Measurements from ENCODE around the gene BMPR1A. TPM values are rescaled to one million over a fixed set of nuclear protein-coding genes. Genes with fewer than 3 reads are reported as not detected.

The BMPR1A gene
- total RNA-seq, 2 donors from 2014 or later: 69.4 to 96.4 TPM

DNA sequence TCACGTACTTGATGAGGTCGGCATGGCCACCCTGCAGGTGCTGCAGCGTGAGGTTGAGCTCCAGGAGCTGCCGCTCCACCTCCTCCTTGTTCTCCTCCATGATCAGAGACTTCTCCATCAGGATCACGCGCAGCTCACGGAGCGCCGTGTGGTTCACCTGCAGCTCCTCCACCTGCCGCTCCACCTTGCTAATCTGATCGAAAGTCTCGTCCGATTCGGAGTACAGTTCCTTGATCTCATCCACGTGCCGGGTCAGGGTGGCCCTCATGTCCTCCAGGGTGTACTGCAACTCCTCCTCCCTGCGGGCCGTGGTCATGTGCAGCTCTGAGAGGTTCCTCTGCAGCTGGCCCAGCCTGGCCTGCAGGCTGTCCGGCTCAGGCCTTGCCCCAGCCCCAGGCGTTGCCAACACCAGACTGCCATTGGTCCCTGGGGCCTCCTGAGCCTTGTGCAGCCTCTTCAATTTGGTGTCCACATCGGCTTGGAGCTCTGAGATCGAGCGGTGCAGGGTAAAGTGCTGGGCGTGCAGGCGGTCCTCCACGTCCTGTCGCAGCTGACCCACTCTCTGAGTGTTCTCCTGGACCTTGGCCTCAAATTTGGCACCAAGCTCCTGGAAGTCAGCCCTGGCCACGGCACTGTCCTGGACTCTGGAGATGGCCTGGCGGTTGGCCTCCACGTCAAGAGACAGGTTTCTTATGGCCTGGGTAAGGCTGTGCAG lies 187.1 kb downstream of the BMPR1A start:
- Histone ChIP-seq H3K4me3 (ENCODE audit: low read length) (no peak overlapping the region), H3K36me3 (ENCODE audit: control insufficient read depth, insufficient read depth, low read length) (no peaks in the 10 kb centered on the region), H3K9ac (ENCODE audit: extremely low read depth, low read length, poor library complexity, severe bottlenecking) (no peak overlapping the region), H3K27ac (ENCODE audit: low read depth, low read length) (no peak overlapping the region), H3K4me1 (ENCODE audit: control insufficient read depth, insufficient read depth, low read length) (no peaks in the 10 kb centered on the region), H3K9me3 (ENCODE audit: control insufficient read depth, low read length) (no peaks in the 10 kb centered on the region), H3K27me3 (ENCODE audit: control insufficient read depth, insufficient read depth, low read length, poor library complexity, severe bottlenecking) (no peaks in the 10 kb centered on the region)
- no peak overlapping the region for H3K27ac Mint-ChIP-seq
- no peaks in the 10 kb centered on the region for H3K9me3 Mint-ChIP-seq
- WGBS, 2 experiments (ENCODE audit: insufficient coverage in 1 of 2, insufficient read length in 1 of 2): 95 to 97% methylated on average over 26 to 30 of the region's 30 CpGs
- TF ChIP-seq, protein P1, sequence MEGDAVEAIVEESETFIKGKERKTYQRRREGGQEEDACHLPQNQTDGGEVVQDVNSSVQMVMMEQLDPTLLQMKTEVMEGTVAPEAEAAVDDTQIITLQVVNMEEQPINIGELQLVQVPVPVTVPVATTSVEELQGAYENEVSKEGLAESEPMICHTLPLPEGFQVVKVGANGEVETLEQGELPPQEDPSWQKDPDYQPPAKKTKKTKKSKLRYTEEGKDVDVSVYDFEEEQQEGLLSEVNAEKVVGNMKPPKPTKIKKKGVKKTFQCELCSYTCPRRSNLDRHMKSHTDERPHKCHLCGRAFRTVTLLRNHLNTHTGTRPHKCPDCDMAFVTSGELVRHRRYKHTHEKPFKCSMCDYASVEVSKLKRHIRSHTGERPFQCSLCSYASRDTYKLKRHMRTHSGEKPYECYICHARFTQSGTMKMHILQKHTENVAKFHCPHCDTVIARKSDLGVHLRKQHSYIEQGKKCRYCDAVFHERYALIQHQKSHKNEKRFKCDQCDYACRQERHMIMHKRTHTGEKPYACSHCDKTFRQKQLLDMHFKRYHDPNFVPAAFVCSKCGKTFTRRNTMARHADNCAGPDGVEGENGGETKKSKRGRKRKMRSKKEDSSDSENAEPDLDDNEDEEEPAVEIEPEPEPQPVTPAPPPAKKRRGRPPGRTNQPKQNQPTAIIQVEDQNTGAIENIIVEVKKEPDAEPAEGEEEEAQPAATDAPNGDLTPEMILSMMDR (conservative IDR thresholded peaks at IDR 0.05): no peak
- H3K36me3 Mint-ChIP-seq (ENCODE audit: low read depth): peaks cover 3% of the 10 kb centered on the region
- H3K4me3 Mint-ChIP-seq: no peak overlapping the region
- no peak for DNase-seq
- H3K27me3 Mint-ChIP-seq (ENCODE audit: insufficient read depth): peaks cover 41% of the 10 kb centered on the region
- peaks cover 5% of the 10 kb centered on the region for H3K4me1 Mint-ChIP-seq

- Mint-ChIP-seq H3K9me3 (no peaks in the 10 kb centered on the region), H3K27ac (no peak overlapping the region), H3K4me1 (peaks cover 5% of the 10 kb centered on the region), H3K27me3 (ENCODE audit: insufficient read depth) (peaks cover 42% of the 10 kb centered on the region), H3K36me3 (ENCODE audit: low read depth) (peaks cover 3% of the 10 kb centered on the region), H3K4me3 (no peak overlapping the region)
- H3K27me3 ChIP-seq (ENCODE audit: control insufficient read depth, insufficient read depth, low read length, poor library complexity, severe bottlenecking): no peaks in the 10 kb centered on the region
- H3K9me3 ChIP-seq (ENCODE audit: control insufficient read depth, low read length): no peaks in the 10 kb centered on the region
- WGBS, 2 experiments (ENCODE audit: insufficient coverage in 1 of 2, insufficient read length in 1 of 2): 91 to 92% methylated on average over 2 to 4 of the region's 4 CpGs
- no peaks in the 10 kb centered on the region for H3K4me1 ChIP-seq (ENCODE audit: control insufficient read depth, insufficient read depth, low read length)
- H3K4me3 ChIP-seq (ENCODE audit: low read length): no peak overlapping the region
- H3K9ac ChIP-seq (ENCODE audit: extremely low read depth, low read length, poor library complexity, severe bottlenecking): no peak overlapping the region
- H3K36me3 ChIP-seq (ENCODE audit: control insufficient read depth, insufficient read depth, low read length): no peaks in the 10 kb centered on the region
- DNase-seq: no peak
- no peak overlapping the region for H3K27ac ChIP-seq (ENCODE audit: low read depth, low read length)
- TF ChIP-seq, protein P1 (conservative IDR thresholded peaks at IDR 0.05): no peak
Measured at GRCh38 chr10:86944031-86944419, 187.6 kb downstream of the BMPR1A start.

DNA sequence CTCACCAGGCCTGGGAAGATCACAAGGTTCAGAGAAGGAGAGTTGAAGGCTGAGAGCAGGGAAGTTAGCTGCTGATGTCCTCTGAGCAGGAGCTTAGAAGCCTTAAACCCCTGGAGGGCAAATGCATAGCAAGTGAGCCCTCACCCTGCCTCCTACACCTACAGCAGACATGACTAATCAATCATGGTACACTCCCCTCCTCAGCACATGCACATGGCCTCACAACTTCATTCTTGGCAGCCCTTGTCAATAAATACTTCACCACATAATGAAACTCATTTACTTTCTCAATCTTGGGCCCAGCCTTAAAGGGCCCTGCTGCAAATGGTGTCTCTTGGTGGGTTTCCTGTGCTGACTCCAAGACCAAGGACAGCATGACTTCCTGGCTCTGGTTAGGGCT lies 188.1 kb downstream of the BMPR1A start:
- Mint-ChIP-seq H3K4me1 (peaks cover 5% of the 10 kb centered on the region), H3K27ac (no peak overlapping the region)
- TF ChIP-seq, protein P1 (conservative IDR thresholded peaks at IDR 0.05): no peak

More for the DNA sequence above, 188.1 kb downstream of the BMPR1A start:
- Mint-ChIP-seq H3K9me3 (no peaks in the 10 kb centered on the region), H3K27me3 (ENCODE audit: insufficient read depth) (peaks cover 42% of the 10 kb centered on the region), H3K4me3 (no peak overlapping the region), H3K36me3 (ENCODE audit: low read depth) (peaks cover 3% of the 10 kb centered on the region)
- no peak overlapping the region for H3K9ac ChIP-seq (ENCODE audit: extremely low read depth, low read length, poor library complexity, severe bottlenecking)
- no peak overlapping the region for H3K4me3 ChIP-seq (ENCODE audit: low read length)
- no peaks in the 10 kb centered on the region for H3K36me3 ChIP-seq (ENCODE audit: control insufficient read depth, insufficient read depth, low read length)
- H3K4me1 ChIP-seq (ENCODE audit: control insufficient read depth, insufficient read depth, low read length): no peaks in the 10 kb centered on the region
- no peak overlapping the region for H3K27ac ChIP-seq (ENCODE audit: low read depth, low read length)
- H3K27me3 ChIP-seq (ENCODE audit: control insufficient read depth, insufficient read depth, low read length, poor library complexity, severe bottlenecking): no peaks in the 10 kb centered on the region
- DNase-seq: no peak
- no peaks in the 10 kb centered on the region for H3K9me3 ChIP-seq (ENCODE audit: control insufficient read depth, low read length)
